Measurements from ENCODE around the gene GULP1.
"Not testable (repeated sequence)": the region's sequence is repeated elsewhere in the genome, so short reads cannot be mapped to it uniquely, and the experiment has no call there.

Gene GULP1

DNA sequence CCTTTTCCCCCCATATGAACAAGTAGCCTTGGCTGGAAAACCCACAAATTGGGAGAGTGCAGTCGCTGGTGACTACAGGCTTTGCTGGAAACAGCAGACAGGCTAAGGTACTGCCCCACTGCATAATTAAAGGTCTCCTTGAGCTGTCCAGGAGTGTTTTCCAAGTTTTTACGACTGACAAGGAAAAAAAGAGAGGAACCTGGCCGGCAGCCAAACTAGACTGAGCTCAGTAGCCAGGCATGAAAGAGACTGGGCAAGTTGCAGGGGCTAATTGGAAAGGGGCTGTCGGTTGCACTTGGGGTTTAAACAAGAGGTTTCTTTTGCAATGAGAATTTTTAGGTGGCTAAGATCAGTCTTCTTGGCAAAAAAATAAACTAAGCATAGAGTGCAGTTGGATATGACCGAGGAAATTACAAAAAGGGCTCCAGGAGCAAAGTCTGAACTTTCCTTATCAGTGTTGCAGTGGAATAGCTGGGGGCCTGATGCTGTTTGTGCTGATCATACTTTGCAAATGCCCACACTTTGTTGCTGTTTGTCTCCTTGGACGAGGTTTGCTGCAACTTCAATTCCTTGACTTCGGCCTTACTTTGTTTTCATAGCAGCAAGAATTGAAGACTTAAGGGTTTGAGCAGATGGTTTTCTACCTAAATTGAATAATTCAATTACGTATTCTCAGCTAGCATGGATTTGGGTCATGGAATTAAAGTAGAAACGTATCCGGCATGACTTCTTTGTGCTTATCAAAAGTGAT is 2.1 kb downstream of the GULP1 start:
- DNase-seq = no peak

DNA sequence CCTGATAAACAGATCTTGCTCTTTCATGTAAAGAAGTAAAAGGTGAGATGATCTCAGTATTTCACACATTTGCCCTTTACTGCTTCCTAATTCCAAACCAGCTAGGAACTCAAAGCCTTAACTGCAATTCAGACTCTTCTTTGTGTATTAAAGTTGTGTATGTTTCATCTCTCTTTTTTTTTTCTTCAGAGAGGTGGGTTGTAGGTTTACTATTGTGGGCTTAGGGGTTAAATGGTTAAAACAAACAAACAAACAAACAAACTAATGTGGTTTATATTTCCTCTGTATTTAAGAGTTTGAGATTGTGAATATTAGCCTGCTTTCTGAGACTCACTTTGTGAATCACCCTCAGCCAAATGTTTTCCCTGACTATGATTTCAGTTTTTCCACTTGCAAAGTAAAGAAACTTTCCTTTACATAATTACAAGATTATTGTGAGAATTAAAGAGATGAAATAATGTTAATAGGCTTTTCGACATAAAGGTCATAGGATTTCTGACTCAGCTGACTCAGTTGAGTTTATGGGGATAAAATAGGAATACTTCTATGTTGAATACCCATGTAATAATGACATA is 2.8 kb downstream of the GULP1 start:
- DNase-seq = no peak

DNA sequence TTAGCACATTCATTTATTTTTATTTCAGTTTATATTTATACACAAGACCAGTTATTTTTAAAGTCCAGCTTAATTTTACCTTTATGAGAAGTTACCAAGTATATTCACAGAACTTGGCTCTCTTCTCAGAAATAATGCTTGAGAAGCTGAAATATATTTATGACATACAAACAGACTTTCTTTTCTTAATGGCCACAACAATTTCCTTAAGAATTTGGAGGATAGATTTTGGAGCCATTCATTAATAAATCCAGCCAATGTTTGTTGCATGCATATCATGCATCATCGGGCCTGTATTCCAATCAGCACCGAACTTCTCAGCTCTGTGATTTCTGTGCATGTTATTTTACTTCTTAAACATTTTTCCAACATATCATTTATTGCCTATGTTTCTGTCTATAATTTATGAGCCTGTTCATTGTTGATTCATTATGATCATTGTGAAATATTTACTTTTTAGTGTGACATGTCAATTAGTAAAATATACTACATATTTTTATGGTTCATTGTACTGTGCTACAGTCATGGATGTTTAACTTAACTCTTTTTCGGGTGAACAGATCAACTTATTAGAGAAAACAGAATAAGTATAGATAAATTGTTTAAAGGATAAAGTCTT is 3.5 kb downstream of the GULP1 start:
- no peak for DNase-seq

DNA sequence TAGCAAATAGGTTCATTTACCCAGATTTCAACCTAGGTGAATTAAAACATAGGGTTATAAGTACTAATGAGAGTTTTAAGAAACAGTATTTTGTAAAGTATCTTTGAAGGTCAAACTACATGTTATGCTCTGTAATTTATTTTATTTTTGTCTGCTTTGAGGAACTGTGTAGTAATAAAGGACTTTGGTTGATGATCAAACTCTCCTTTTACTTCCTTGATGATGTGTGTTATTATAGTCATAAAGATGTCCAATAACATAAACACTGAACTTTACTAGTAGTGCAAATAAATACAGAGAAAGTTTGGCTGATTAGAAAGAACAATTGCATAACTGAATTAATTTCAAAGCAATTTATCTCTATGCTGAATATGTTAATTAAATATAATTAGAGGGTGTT is 6.3 kb downstream of the GULP1 start:
- DNase-seq = no peak

GRCh38 chr2:188298937-188299371 is 7.3 kb downstream of the GULP1 start:
- not testable (repeated sequence) for DNase-seq

- no peak for DNase-seq
Observed at GRCh38 chr2:188303363-188304031, 11.8 kb downstream of the GULP1 start.

- DNase-seq = no peak
Observed at GRCh38 chr2:188305271-188305670, 13.6 kb downstream of the GULP1 start.

DNA sequence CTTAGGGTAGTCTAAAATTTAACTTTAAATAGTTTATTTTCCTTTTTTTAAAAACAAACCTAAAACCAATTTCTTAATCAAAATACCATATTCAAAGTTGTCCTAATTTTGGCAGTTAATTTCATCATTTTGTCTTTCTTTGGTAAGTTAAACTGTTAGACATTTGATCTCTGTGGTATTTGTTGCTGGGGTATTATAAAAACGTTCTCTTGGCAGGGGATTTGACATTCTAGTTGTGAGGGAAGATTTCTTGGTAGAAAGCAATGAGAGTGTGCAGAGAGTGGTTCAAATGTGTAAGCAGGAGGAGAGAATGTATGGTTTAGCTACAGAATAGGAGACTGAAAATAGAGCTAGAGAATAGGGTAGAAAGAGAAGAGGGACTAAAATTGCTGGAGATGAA is 14.6 kb downstream of the GULP1 start:
- DNase-seq = no peak

DNA sequence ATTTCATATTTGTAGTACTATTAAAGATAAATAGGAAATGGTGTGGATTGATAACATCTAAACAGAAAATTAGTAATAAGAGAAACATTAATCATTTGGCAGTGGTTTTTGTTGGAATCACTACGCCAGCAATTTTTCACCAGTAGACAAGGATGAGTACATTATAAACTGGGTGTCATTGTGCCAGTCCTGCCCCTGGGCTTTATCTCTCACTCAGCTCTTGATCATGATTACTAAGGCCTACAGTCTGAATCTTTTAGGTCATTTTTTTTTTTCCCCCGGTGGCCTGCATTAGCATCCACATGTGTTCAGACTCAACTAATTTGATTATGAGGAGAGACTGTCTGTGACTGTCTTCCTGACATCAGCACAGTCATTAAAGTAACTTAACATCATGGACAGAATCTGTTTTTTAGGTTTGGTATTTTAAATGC is 16.2 kb downstream of the GULP1 start:
- DNase-seq = no peak

- DNase-seq = no peak
Observed at GRCh38 chr2:188308483-188308882, 16.8 kb downstream of the GULP1 start.

DNA sequence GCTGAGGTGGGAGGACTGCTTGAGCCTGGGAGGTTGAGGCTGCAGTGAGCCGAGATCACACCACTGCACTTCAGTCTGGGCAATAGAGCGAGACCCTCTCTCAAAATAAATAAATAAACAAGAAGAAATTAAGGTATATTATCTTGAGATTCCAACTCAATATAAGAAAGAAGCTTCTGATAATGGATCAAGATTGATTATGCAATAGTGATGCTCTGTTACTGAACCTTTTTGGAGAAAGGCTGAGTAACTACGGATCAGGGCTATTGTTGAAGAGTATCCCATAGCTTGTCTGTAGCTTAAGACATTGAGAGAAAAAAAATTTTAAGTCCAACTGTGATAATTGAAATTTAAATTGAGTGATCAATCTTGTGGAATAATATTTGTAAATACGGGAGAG is 17.7 kb downstream of the GULP1 start:
- no peak for DNase-seq

DNA sequence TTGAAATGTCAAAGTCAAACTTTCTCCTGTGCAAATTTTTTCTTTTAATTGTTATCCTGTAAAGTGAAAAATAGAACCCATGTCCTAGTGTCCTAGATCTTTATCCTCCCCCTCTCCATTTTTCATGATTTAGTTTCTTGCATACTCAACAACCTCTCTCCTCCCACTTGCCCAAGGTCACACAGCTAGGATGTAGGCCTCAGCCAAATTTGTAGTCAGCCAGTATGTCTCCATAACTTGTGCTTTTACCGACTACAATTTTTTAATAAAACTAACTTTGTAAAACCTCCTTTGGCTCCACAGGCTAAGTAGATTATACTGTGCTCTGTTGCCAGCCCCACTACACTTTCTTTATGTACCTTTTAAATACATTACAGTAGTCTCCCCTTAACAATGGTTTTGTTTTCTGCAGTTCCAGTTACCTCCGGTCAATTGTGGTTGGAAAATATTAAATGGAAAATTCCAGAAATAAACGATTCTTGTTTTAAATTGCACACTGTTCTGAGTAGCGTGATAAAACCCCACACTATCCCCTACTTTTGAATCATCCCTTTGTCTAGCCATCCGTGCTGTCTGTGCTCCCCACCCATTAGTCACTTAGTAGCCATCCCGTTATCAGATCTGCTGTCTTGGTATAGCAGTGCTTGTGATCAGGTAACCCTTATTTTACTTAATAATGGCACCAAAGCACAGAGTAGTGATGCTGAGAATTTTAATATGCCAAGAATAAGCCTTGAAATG is 22.8 kb downstream of the GULP1 start:
- DNase-seq = no peak

DNA sequence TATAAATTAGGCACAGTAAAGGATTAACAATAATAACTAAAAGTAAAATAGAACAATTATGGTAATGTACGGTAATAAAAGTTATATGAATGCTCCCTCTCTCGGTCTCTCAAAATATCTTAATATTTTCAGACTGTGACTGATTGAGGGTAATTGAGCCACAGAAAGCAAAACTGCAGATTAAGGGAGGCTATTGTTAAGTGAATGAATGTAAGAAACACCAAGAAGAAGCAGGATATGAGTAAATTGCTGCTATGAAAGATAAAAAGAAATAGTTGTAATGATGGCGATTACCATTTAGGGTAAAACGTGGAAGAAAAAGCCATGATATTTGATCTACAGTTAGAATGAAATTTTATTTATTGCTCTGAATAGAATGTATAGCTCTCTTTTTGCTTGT is 24.1 kb downstream of the GULP1 start:
- no peak for DNase-seq

DNA sequence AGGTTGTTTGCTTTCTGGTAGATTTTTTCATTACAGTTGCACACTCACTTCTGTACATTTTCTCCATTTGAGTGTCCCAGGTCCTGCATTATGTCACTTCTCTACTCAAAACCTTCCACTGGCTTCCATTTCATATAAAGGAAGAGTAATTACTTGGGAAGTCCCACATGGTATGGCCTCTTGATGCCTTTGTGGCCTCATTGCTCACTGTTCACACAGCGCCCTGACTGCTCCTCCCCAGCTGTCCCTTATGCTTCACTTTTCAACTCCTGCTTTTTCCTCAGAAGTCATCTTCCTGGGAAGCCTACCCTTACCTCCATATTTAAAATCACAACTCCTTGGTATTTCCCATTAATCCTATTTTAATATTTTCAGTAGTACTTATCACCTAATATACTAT is 24.7 kb downstream of the GULP1 start:
- no peak for DNase-seq

DNA sequence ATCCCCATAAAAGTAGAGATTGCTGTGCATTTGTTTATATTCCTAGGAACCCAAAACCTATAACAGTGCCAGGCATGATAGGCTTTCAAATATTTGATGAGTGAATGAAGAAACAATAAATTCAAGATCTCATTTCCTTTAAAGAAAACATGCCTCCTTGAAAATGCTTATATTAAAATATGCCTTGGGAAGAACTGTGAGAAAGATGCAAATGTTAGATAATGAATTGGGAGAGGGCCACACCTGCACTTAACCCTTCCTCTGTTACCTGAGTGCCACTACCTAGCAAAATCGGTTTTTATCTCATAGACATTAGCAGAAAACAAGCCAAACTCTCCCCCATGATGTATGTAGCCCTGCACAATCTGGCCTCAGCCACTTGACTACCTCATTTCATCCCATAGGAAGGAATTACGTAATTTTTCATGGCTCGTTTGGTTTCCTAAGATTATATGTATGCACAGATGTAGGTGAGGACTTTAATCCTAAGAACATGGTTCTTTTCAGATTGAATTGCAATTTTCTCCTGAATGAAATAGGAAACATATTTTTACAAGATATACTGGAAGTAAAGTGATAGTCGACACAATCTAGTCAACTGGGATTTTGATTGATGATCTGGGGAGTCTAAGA is 25.2 kb downstream of the GULP1 start:
- no peak for DNase-seq

DNA sequence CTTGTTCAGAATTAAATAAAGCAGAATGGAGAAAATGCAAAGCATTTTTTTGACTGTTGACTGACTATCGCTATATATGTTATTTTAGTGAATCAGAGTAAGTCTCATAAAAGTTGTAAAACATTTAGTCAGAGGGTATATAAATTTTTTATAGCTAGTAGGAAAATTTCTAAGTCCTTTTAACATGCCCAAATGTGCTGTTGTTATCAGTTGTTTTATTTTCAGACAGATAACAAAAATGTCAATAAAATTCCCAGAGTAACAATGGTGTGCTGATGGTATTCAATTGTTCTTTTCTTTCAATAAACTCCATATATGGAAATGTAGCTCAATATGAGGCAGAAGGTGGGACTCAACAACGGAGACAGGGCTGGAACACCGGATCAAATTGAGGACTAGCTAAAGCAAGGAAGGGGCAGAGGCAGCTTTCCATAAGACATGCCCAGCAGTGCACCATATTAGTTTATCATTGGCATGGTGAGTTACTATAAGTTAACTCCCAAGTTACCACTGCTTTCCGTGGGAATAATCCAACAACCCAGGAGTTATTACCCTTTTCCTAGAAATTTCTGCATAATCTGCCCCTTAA is 26.6 kb downstream of the GULP1 start:
- DNase-seq = no peak

DNA sequence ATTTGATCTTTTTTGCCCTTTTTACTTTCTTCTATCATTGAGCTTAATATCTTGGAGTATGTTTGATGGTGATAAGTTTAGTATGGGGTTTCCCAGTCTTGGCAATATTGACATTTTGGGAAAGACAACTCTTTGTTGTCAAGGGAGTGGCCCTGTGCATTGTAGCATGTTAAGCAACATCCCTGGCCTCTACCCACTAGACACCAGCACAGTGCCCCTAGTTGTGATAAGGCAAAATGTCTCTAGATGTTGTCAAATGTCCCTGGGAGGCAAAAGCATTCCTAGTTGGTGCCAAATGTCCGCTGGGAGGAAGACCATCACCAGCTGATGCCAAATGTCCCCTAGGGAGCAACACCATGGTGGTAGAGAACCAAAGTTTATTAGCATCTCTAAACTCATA is 28.2 kb downstream of the GULP1 start:
- no peak for DNase-seq

- DNase-seq = no peak
Observed at GRCh38 chr2:188320861-188321260, 29.2 kb downstream of the GULP1 start.

DNA sequence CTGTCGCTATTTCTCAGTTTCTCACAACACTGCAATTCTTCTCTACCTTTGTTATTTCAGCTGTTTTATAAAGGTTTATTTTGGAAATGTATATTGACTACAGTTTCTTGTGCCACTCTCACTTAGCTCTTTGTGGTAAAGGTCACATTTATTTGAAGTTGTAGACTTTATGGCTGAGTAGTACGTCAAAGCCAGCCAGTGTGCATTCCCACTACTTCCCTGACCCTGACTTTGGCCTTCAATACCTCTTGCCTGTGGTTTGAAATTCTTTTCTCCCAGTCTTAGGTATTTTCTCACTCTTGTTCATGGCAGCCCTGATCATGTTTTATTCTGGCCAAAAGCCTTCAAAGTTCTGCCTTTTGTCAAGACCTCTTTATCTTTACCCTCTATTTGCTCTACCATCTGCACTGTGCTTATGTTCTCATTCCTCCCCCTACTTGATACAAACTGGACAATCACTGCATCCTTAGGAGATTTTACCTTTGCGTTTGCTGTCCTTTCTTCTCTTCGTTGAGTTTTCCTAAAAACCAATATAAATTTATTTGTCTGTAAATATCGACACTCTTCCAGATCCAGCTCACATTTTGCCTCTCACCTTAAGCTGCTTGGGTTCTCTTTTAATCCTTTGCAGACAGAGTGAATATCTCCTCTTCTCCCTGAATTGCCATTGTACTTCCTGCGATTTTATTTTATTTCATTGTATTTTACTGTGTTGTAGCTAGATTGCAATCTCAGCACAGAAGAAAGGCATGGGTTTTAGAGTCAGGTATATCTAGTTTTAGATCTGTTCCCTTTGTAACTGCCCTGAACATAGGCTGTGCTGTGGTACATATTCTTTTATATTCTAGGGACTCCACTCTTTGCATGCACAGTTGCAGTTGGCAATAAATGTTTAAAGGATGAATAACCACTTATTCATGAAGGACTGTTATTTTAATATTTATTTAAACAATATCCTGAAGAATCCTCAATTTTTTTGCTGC is 31.2 kb downstream of the GULP1 start:
- DNase-seq = no peak

DNA sequence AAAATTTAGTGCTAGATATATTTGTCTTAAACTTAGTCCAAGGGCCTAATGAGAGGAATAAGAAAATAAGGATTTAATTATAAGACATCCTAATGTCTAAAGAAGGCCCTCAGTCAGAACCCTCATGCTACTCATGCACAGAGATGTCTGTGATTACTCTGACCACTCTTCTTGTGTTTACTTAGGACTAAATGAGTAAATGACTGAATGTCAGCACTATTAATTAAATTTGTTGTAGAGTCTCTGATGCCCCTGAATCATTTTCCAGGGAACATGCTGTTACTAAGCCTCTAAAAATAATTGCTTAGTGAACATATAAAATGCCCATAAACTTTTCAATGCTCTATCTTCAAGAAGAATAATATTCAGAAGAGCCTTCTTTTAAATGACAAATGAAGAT is 32.4 kb downstream of the GULP1 start:
- no peak for DNase-seq

DNA sequence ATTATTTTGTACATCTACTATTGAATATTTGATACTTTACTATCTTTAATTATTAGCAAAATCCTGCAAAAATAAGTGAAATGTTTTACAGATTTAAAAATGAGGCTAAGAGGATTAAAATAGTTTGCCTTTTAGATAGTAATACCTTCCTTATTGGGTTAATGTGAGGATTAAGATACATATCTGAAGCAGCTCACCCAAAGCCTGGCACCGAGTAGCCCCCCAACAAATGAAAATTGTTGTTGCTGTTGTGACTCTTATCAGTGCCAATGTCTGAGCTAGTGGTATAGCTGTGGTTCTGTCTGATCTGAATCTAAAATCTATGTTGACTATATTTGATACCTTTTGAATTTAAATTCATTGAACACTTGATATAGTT is 34.6 kb downstream of the GULP1 start:
- DNase-seq = no peak
